HG03060 (cell line): ENCODE measurements around the gene ATP5MC2.
"Not testable (repeated sequence)": the region's sequence is repeated elsewhere in the genome, so short reads cannot be mapped to it uniquely, and the experiment has no call there.

Experiments
- ATAC-seq: cut with Tn5 transposase; IDR thresholded peaks from one replicate; pipeline ENCODE4 v1.9.1; 2021; ENCODE audit warnings: low read depth, moderate number of reproducible peaks; ENCODE audit not compliant: unreplicated experiment

Gene ATP5MC2

DNA sequence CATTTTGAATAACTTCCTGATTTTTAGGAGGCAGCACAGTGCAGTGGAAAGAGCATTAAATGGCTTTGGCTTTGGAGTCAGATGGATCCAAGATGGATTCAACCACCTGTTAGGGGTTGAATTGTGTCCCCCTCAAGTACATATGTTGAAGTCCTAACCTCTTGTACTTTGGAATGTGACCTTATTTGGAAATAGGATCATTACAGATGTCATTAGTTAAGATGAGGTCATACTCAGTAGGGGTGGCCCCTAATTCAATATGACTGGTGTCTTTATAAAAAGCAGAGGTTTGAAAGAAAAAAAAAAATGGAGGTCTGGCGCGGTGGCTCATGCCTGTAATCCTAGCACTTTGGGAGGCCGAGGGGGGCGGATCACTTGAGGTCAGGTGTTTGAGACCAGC lies 18.8 kb downstream of the ATP5MC2 start:
- ATAC-seq: no peak

DNA sequence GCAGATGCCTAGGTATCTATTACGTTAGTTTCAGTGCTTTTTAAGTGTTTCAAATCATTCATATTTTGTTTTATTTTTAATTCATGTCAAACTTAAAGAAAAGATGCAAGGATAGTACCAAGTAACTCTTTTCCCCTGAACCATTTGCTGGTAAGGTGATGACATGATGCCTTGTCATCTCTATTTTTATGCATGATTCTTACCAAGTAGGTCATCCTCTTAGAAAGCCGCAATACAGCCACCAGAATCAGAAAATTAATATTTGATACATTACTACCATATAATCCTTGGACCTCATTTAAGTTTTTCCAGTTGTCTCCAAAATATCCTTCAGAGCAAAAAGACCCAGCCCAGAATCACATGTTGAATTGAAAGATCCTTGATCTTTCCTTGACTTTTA lies 22.3 kb downstream of the ATP5MC2 start:
- no peak for ATAC-seq

DNA sequence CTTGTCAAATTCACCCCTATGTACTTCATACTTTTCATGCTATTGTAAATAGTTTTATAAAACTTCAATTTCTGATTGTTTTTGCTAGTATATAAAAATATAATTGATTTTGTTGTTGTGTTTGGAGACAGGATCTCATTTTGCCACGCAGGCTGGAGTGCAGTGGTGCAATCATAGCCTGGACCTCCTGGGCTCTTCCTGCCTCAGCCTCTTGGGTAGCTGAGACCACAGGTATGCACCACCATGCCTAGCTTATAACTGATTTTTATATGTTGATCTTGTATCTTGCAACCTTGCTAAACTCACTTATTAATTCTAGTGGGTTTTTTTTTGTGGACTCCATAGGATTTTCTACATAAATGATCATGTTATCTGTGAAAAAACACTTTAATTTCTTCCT lies 23.5 kb downstream of the ATP5MC2 start:
- ATAC-seq: no peak

DNA sequence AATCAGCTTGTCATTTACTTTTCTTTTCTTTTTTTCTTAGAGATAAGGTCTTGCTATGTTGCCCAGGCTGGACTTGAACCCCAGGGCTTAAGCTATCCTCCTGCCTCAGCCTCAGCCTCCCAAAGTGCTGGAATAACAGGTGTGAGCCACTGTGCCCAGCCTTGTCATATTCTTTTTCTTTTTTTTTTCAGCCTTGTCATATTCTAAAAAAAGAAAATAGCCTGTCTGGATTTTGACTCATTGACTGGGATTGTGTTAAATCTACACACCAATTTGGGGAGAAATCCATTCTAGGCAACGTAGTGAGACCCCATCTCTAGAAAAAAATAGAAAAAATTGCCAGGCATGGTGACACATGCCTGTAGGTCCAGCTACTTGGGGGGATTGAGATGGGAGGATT lies 24.1 kb downstream of the ATP5MC2 start:
- no peak for ATAC-seq

DNA sequence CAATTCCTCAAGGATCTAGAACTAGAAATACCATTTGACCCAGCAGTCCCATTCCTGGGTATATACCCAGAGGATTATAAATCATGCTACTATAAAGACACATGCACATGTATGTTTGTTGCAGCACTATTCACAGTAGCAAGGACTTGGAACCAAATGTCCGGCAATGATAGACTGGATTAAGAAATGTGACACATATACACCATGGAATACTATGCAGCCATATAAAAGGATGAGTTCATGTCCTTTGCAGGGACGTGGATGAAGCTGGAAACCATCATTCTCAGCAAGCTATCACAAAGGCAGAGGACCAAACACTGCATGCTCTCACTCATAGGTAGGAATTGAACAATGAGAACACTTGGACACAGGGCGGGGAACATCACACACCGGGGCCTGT lies 29.6 kb downstream of the ATP5MC2 start:
- ATAC-seq: not testable (repeated sequence)

DNA sequence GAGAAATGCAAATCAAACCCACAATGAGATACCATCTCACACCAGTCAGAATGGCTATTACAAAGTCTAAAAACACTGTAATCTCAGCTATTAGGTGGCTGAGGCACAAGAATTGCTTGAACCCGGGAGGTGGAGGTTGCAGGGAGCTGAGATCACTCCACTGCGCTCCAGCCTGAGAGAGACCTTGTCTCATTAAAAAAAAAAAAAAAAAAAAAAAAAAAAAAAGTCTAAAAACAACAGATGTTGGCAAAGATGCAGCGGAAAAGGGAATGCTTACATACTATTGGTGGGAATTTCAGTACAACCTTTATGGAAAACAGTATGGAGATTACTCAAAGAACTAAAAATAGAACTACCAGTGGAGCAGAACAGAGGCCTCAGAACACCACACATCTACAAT lies 30.7 kb downstream of the ATP5MC2 start:
- ATAC-seq: no peak

DNA sequence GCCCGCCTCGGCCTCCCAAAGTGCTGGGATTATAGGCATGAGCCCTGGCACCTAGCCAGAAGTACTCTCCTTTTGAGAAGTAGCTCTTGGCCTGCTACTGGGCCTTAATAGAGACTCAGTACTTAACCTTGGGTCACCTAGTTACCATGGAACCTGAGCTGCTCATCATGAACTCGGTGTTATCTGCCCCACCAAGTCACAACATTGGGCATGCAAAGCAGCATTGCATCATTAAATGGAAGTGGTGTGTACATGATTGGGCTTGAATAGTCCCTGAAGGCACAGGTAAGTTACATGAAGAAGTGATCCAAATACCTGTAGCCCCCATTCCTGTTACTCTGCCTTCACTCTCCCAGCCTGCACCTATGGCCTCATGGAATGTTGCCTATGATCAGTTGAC lies 31.8 kb downstream of the ATP5MC2 start:
- no peak for ATAC-seq

DNA sequence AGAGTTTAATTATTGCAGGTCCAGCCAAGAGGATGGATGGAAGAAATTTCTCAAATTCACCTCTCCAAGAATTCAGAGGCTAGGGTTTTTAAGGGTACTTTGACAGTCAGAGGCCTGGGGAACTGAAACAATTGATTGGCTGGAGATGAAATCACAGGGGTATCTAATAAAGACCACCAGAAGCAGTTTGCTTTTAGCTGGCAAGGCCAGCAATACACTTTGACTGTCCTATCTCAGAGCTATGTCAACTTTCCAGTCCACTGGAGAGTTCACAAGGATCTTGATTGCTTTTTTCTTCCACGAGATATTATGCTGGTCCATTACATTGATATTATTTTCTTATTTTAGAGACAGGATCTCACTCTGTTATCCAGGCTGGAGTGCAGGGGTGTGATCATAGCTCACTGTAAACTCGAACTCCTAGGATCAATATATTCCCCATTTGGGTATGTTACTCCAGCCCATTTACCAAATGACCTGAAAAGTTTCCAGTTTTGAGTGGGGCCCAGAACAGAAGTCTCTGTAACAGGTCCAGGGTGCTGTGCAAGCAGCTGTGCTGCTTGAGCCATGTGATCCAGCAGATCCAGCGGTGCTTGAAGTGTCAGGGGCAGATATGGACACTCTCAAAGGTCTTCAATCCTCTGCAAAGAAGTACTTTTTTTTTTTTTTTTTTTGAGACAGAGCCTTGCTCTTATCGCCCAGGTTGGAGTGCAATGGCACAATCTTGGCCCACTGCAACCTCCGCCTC lies 32.5 kb downstream of the ATP5MC2 start:
- ATAC-seq: no peak

DNA sequence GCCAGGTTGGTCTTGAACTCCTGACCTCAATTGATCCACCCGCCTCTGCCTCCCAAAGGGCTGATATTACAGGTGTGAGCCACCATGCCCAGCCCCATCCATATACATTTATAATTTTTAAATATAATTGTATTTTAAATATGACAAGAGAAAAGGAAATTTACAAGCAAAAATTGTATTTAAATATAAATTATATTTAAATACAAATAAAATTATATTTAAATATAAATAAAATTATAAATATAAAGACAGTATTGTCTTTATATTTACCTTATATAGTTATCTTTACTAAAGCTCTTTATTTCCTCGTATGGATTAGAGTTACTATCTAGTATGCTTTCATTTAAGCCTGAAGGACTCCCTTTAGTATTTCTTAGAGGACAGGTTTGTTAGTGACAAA lies 37.8 kb downstream of the ATP5MC2 start:
- no peak for ATAC-seq

DNA sequence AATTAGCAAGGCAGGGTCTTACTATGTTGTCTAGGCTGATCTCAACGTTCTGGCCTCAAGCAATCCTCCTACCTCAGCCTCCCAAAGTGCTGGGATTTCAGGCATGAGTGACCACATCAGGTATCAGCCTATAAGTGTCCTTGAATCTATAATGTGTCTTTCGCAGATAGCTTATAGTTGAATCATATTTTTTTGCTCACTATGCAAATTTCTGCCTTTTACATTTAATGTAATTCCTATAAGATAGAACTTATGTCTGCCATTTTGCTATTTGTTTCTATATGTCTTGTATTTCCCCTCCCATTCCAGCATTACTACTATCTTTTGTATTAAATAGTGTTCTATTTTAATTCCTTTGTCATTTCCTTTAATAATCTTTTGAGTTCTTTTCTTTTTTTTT lies 39.2 kb downstream of the ATP5MC2 start:
- ATAC-seq: no peak

DNA sequence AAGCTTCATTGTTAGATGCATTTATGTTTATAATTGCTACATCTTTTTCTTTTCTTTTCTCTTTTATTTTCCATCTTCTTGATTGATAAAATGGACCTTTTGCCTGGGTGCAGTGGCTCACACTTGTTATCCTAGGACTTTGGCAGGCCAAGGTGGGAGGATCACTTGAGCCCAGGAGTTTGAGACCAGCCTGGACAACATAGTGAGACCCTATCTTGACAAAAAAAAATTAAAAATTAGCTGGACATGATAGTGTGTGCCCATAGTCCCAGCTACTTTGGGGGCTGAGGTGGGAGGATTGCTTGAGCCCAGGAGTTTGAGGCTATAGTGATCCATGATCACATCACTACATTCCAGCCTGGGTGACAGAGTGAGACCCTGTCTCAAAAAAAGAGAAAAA lies 40.2 kb downstream of the ATP5MC2 start:
- ATAC-seq: not testable (repeated sequence)

DNA sequence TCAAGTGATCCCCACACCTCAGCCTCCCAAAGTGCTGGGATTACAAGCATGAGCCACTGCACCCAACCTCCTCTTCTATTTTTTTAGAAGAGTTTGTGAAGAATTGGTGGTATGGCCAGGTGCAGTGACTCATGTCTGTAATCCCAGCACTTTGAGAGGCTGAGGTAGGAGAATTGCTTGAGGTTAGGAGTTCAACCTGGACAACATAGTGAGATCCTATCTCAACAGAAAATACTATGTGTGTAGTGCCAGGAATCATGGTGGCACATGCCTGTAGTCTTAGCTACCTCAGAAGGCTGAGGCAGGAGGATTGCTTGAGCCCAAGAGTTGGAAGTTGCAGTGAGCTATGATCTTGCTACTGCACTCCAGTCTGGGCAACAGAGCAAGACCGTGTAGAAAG lies 44.2 kb downstream of the ATP5MC2 start:
- ATAC-seq: no peak

DNA sequence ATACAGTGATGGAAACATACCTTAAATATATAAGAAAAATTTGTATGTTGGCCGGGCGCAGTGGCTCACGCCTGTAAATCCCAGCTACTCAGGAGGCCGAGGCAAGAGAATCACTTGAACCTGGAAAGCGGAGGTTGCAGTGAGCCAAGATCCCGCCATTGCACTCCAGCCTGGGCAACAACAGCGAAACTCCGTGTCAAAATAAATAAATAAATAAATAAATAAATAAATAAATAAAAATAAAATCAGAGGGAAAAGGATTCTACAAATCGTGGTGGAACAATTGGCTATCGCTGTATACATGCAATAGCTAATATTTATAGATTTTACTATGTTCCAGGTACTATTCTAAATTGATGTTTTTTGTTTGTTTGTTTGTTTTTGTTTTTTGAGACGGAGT lies 48.0 kb downstream of the ATP5MC2 start:
- no peak for ATAC-seq

DNA sequence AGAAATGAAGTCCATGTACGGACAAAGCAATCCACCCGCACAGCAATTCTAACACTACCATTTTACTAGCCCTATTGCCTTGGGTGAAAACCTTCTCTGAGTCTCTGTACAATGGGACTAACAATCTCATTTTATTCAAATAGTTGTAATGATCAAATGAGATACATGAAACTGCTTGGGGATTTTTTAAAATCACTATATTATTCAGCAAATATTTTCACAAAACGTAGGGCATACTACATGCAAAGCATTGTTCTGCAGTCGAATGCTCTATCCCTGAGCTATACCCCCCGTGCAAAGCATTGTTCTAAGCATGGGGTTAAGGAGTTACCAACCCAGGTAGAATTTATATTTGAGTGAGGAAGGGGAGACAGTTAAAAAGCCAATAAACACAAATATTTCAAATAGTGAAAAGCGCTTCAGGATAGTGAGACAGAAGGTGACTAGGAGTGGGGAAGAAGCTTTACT lies 49.1 kb downstream of the ATP5MC2 start:
- ATAC-seq: no peak

DNA sequence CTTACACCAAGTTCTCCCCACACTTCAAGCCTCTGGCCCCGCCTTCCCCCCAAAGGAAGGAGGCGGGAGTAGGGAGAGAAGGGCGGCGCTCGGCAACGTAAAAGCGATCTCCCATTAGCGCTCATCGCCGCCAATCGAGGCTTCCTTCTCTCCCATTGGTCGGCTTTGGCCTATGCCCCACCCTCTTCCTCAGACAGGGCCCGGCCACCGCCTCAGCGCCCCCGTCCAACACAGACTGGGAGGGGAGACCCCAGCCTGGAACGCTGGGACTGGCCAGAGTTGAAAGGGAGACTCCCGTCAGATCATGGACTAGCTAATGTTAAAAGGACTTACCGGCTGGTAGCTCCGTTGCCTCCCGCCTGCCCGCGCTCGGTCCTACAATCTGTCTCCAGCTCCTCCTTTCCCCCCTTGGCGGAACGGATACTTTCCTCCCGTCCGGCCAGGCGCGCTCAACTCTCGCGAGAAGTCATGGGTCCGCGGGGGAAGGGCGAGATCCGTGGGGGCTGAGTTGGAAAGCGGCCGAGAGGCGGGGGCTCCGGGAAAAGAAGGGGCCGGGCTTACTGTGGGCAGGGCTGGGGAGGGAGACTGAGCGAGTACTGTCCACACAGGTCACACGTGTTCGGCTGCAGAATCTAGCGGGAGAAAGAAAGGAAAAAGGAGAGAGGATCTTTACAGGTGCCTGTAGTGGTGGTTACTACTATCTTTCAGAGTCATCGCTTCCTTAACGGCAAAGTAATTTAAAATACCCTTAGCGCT lies 49.8 kb downstream of the ATP5MC2 start, which contains the start of gene ATF7:
Gene ATF7, minus strand, starts transcription at position 437 of the 756 bp plus-strand sequence. CDS start 25,382 bp downstream, outside the sequence.
- peak; percentile 89 for ATAC-seq

DNA sequence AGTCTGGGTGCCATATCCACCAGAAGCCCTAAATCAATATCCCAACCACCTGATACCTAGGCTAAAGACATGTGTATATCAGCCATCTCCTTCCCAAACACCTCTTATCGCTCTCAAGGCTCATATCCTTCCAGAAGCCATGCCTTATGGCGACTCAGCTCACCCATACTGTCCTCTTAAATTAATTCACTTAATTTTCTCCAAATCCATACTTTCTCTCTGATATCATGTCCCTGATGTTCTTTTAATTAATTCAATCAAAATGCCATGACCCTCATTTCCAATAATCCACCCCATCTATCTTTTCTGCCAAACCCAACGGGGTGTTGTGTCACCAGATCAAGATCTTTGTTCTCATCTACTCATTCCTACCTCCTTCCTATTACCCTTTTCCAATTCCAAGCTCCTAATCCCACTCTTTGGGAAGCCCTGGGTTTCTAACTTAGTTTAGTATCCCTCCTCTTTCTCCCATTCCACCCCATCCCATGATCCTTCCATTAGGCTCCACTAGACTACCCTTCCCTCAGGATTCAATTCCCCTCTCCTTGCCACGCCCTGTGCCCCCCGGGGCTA lies 50.4 kb downstream of the ATP5MC2 start:
- no peak for ATAC-seq

DNA sequence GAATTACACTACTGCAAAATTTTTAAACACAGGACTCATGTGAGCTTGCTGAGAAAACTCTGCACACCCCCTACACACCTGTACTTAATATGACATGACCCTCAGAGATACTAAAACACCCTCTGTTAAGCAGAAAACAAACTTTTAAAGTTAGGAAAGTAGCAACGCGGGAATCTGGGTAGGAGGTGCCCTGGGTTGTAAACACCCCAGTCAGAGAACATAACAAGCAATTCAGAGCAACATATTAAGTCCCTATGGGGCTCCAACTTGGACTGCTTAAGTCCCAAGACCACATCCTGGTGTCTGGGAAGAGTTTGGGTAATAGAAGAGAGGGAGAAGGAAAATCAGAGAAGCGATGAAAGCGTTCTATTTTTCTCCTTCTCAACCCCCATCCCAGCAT lies 50.9 kb downstream of the ATP5MC2 start:
- ATAC-seq: no peak

DNA sequence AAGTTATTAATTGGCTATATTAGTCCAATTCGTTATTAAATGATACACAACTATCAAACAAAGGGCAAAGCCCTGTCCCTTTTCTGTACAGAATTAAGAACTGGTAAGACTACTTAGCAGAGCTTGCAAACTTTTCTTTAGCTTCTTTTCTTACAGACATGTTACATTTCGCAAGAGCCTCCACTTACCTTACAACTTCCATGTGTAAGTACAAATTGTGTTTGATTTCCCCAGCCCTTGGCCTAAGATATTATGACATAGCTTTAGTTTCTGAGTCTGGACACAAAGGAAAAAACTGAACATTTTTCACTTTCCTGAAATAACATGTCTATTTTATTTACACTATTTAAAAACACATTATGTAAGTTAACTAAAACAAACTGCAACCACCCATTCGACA lies 51.4 kb downstream of the ATP5MC2 start:
- ATAC-seq: no peak

DNA sequence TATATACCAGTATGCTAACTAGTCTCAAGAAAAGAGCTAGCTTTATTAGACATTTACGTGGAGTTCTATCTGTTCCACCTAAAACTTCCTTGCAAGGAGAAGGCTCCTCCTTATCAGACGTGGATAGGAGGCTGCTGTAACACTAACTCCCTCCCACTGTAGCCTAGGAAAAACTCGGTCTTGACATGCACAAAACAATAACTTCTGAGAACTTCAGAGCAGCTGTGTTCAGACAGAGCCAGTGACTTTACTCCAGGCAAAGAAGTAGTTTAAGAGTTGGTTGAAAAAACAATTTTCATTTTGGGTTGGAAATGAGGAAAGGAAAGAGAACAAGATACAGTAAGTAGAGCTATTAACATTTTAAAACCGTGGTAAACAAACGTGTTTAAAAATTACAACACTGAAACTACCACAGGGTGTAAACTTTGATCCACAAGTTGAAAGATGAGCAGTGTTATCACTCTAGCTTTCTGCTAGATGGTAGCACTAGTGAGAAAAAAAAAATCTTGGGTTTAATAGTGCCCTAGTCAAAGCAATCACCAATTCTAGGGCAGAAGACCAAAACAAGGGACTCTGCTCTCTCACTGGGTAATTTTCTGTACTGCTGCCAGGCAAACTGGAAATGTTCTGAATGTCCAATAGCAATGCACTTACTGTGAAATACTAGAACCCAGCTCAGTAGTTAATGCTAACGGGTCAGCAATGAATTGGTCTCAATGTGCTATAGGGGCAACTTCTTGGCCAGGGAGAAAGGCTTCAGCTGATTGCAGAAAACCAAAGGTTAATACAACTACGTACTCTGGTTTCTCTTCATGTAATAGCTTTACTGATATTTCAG lies 52.1 kb downstream of the ATP5MC2 start:
- no peak for ATAC-seq

DNA sequence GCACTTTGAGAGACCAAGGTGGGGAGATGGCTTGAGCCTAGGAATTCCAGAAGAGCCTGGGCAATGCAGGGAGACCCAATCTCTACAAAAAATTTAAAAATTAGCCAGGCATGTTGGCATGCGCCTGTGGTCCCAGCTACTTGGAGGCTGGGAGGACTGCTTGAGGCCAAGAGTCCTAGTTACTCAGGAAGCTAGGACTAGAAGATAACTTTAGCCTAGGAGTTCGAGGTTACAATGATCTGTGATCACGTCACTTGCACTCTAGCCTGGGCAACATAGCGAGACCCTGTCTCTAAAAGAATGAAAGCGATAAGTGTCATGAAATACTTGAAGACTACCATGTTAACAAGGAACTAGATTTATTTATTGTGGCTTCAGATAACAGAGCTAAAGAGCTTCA lies 53.2 kb downstream of the ATP5MC2 start:
- no peak for ATAC-seq

DNA sequence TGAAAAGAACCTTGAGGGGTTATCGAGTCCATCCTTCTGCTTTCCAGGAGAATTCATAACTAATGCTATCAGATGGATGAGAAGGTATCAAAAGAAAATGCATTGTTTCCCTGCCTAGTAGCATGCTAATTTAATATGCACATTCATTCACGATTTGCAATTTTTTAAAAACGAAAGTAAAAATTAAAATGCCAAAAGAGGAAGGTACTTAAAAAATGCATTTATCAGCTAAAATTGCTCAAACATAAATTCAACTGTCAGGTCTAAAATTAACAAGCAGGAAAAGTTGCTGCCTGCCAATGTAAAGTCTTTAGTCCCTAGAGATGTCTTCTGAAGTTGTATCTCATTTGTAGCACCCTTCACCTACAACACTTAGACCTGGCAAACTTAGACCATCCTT lies 57.6 kb downstream of the ATP5MC2 start:
- no peak for ATAC-seq
